OCI-LY7 (cell line): ENCODE data around the gene GIMAP6.

ENCODE experiments used
- EZH2phosphoT487 ChIP-seq: fragments of 200-600 bp; sonication (generic); IDR thresholded peaks from 2 replicates; pipeline ENCODE4 v1.6.1; 2018; ENCODE audit warnings: low read depth, borderline replicate concordance, mild to moderate bottlenecking, mixed run types, antibody characterized with exemption, low read length, moderate library complexity, mixed read lengths
- TF ChIP-seq, protein P1 (sequence below): fragments of 200-600 bp; sonication (generic); conservative IDR thresholded peaks from 2 replicates; pipeline ENCODE4 v1.5.1; 2014; ENCODE audit warnings: mild to moderate bottlenecking, antibody characterized with exemption, low read length, moderate library complexity, mixed read lengths

DNA sequence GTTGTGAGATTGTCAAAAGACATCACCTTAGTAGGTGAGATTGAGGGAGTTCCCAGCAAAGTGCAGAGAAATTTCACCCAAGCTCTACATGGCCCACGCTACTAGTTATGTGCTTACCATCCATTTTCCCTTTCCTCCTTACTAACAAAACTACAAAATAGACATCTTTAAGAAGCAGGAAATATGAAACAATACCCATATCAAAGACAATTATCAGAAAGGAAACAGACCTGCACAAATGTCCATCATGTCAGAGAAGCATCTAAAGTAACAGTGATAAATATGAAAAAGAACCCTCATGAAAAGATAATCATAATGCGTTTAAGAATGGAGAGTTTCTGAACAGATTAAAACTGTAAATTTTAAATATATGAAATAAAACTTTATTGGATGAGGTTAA is 36.8 kb downstream of the GIMAP6 start:
- TF ChIP-seq, protein P1, sequence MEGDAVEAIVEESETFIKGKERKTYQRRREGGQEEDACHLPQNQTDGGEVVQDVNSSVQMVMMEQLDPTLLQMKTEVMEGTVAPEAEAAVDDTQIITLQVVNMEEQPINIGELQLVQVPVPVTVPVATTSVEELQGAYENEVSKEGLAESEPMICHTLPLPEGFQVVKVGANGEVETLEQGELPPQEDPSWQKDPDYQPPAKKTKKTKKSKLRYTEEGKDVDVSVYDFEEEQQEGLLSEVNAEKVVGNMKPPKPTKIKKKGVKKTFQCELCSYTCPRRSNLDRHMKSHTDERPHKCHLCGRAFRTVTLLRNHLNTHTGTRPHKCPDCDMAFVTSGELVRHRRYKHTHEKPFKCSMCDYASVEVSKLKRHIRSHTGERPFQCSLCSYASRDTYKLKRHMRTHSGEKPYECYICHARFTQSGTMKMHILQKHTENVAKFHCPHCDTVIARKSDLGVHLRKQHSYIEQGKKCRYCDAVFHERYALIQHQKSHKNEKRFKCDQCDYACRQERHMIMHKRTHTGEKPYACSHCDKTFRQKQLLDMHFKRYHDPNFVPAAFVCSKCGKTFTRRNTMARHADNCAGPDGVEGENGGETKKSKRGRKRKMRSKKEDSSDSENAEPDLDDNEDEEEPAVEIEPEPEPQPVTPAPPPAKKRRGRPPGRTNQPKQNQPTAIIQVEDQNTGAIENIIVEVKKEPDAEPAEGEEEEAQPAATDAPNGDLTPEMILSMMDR, result no peak
- TF ChIP-seq EZH2phosphoT487, result no peak
